ENCODE measurements around the gene DGKB. TPM values are rescaled to one million over a fixed set of nuclear protein-coding genes. Genes with fewer than 3 reads are reported as not detected.

DGKB gene
- total and polyA plus RNA-seq, 2 of the 8 experiments (the other 6 are each of a cell fraction or from before 2014, with no cell fraction given): 1.9 to 2.6 TPM

- TF ChIP-seq KDM1A (IDR thresholded peaks at IDR 0.05; ENCODE audit: borderline replicate concordance, low read length) (no peak), POU5F1 (IDR thresholded peaks at IDR 0.05; ENCODE audit: low read depth, low read length) (no peak), EP300 (IDR thresholded peaks at IDR 0.05; ENCODE audit: borderline replicate concordance in 1 of 2, low read depth in 2 of 2, low read length in 2 of 2) (no peak), TCF12 (IDR thresholded peaks at IDR 0.05; ENCODE audit: low read depth, low read length) (no peak), USF2 (IDR thresholded peaks at IDR 0.05; ENCODE audit: low read length) (no peak)
Observed at GRCh38 chr7:14125998-14126397, 776.6 kb downstream of the DGKB start (continued).

All from H1 (cell line).